Immature natural killer cell (primary cell): ENCODE measurements around the gene BAZ1B. TPM values are rescaled to one million over a fixed set of nuclear protein-coding genes. Genes with fewer than 3 reads are reported as not detected.
"Not testable (repeated sequence)": the region's sequence is repeated elsewhere in the genome, so short reads cannot be mapped to it uniquely, and the experiment has no call there.

Experiments
- DNase-seq, 3 donors: peaks; one replicate each; pipeline ENCODE4 v3.0.0; 2022; ENCODE audit warnings: mixed read lengths in 1 of 3
- H3K27ac Mint-ChIP-seq, 6 donors: one replicate each; pipeline ENCODE4 v1.8.0; 2020; ENCODE audit warnings: mixed read lengths in 6 of 6, mild to moderate bottlenecking in 5 of 6, inconsistent platforms in 4 of 6, moderate library complexity in 3 of 6
- H3K27me3 Mint-ChIP-seq, 3 donors: one replicate each; pipeline ENCODE4 v1.8.0; 2020 to 2021; ENCODE audit warnings: low read depth in 3 of 3, mild to moderate bottlenecking in 3 of 3, mixed read lengths in 3 of 3, moderate library complexity in 3 of 3, inconsistent platforms in 1 of 3
- H3K36me3 Mint-ChIP-seq, 3 donors: one replicate each; pipeline ENCODE4 v1.8.0; 2020; ENCODE audit warnings: mixed read lengths in 3 of 3, inconsistent platforms in 2 of 3, mild to moderate bottlenecking in 2 of 3
- H3K4me1 Mint-ChIP-seq, 2 donors: one replicate each; pipeline ENCODE4 v1.8.0; 2020; ENCODE audit warnings: inconsistent platforms in 2 of 2, mild to moderate bottlenecking in 2 of 2, mixed read lengths in 2 of 2, moderate library complexity in 1 of 2
- H3K4me3 Mint-ChIP-seq, 5 donors: one replicate each; pipeline ENCODE4 v1.8.0; 2020; ENCODE audit warnings: mild to moderate bottlenecking in 5 of 5, mixed read lengths in 5 of 5, inconsistent platforms in 3 of 5, moderate library complexity in 3 of 5
- H3K9me3 Mint-ChIP-seq, 6 donors: one replicate each; pipeline ENCODE4 v1.8.0; 2020; ENCODE audit warnings: mild to moderate bottlenecking in 6 of 6, mixed read lengths in 6 of 6, inconsistent platforms in 4 of 6, moderate library complexity in 3 of 6
- polyA plus RNA-seq, 3 donors: library from polyadenylated mRNA; unstranded; fragments of 300-500 nt; fragmentation: Illumina TruSeq; gene quantifications; one replicate each; pipeline ENCODE4 v1.2.3, GENCODE V29; 2021

The BAZ1B gene
- polyA plus RNA-seq, 3 donors from 2014 or later, result 3.6 to 23.4 (median 7.4) TPM

GRCh38 chr7:73557108-73557396, 35.0 kb upstream of the BAZ1B start:
- peak; percentile 92 to 95 (median 94) for DNase-seq
- Mint-ChIP-seq H3K9me3 (no peaks in the 10 kb centered on the region), H3K4me3 (peak overlapping the region; percentile 84 to 95 (median 90)), H3K36me3 (peaks cover 2 to 6% (median 4%) of the 10 kb centered on the region in 3 donors), H3K4me1 (peaks cover 35 to 37% of the 10 kb centered on the region in 2 donors), H3K27ac (peak overlapping the region; percentile 87 to 99 (median 94)), H3K27me3 (peaks cover 3 to 18% (median 4%) of the 10 kb centered on the region in 3 donors)

- Mint-ChIP-seq H3K9me3 (no peaks in the 10 kb centered on the region), H3K4me1 (peaks cover 36 to 40% of the 10 kb centered on the region in 2 donors), H3K36me3 (peaks cover 4 to 8% (median 6%) of the 10 kb centered on the region in 3 donors), H3K27ac (peak overlapping the region; percentile 87 to 95 (median 92)), H3K27me3 (peaks cover 3 to 18% (median 4%) of the 10 kb centered on the region in 3 donors), H3K4me3 (peak overlapping the region; percentile 84 to 95 (median 90))
- DNase-seq, result no peak
Measured at GRCh38 chr7:73556208-73557107, 34.4 kb upstream of the BAZ1B start.

GRCh38 chr7:73555411-73555982, 33.4 kb upstream of the BAZ1B start:
- Mint-ChIP-seq H3K9me3 (no peaks in the 10 kb centered on the region), H3K27me3 (peaks cover 3 to 18% (median 4%) of the 10 kb centered on the region in 3 donors), H3K27ac (peak overlapping the region; percentile 87 to 95 (median 92)), H3K4me1 (peaks cover 36 to 47% of the 10 kb centered on the region in 2 donors), H3K36me3 (peaks cover 4 to 12% (median 10%) of the 10 kb centered on the region in 3 donors), H3K4me3 (peak overlapping the region; percentile 84 to 95 (median 90))
- DNase-seq, result no peak

- H3K4me1 Mint-ChIP-seq, result peaks cover 39 to 62% of the 10 kb centered on the region in 2 donors
Measured at GRCh38 chr7:73550093-73550492, 28.0 kb upstream of the BAZ1B start.

GRCh38 chr7:73549176-73549575, 27.1 kb upstream of the BAZ1B start:
- no peak overlapping the region for H3K4me3 Mint-ChIP-seq
- H3K4me1 Mint-ChIP-seq, result peaks cover 31 to 59% of the 10 kb centered on the region in 2 donors
- peak overlapping the region in 3 of 6 donors; percentile 5 to 63 (median 40) for H3K27ac Mint-ChIP-seq
- DNase-seq, result no peak
- H3K36me3 Mint-ChIP-seq, result peaks cover 4 to 16% (median 12%) of the 10 kb centered on the region in 3 donors
- no peaks in the 10 kb centered on the region for H3K9me3 Mint-ChIP-seq
- H3K27me3 Mint-ChIP-seq, result no peaks in the 10 kb centered on the region

More at GRCh38 chr7:73550093-73550492, 28.0 kb upstream of the BAZ1B start:
- H3K27me3 Mint-ChIP-seq, DNase-seq, H3K4me3 Mint-ChIP-seq, H3K27ac Mint-ChIP-seq, H3K9me3 Mint-ChIP-seq: not testable (repeated sequence)
- peaks cover 4 to 13% (median 12%) of the 10 kb centered on the region in 3 donors for H3K36me3 Mint-ChIP-seq

GRCh38 chr7:73547841-73548240, 25.7 kb upstream of the BAZ1B start:
- H3K4me1 Mint-ChIP-seq, result peaks cover 34 to 59% of the 10 kb centered on the region in 2 donors
- no peak for DNase-seq
- no peaks in the 10 kb centered on the region for H3K27me3 Mint-ChIP-seq
- H3K4me3 Mint-ChIP-seq, result no peak overlapping the region
- H3K9me3 Mint-ChIP-seq, result no peaks in the 10 kb centered on the region
- H3K36me3 Mint-ChIP-seq, result peaks cover 4 to 16% (median 12%) of the 10 kb centered on the region in 3 donors
- H3K27ac Mint-ChIP-seq, result peak overlapping the region in 2 of 6 donors; percentile 32 to 39

- H3K27me3 Mint-ChIP-seq, result peaks cover 2 to 4% (median 3%) of the 10 kb centered on the region in 3 donors
- no peaks in the 10 kb centered on the region for H3K9me3 Mint-ChIP-seq
- no peak for DNase-seq
- peaks cover 8 to 27% (median 14%) of the 10 kb centered on the region in 3 donors for H3K36me3 Mint-ChIP-seq
- peaks cover 32 to 42% of the 10 kb centered on the region in 2 donors for H3K4me1 Mint-ChIP-seq
- peak overlapping the region in 1 of 6 donors; percentile 58 for H3K27ac Mint-ChIP-seq
- H3K4me3 Mint-ChIP-seq, result no peak overlapping the region
Measured at GRCh38 chr7:73544678-73545077, 22.6 kb upstream of the BAZ1B start.

- Mint-ChIP-seq H3K36me3 (peaks cover 14 to 44% (median 16%) of the 10 kb centered on the region in 3 donors), H3K4me1 (peaks cover 13 to 22% of the 10 kb centered on the region in 2 donors), H3K27ac (peak overlapping the region in 2 of 6 donors; percentile 39 to 70), H3K27me3 (peaks cover 3 to 6% (median 6%) of the 10 kb centered on the region in 3 donors), H3K9me3 (no peaks in the 10 kb centered on the region), H3K4me3 (no peak overlapping the region)
- DNase-seq, result no peak
Measured at GRCh38 chr7:73541722-73542121, 19.6 kb upstream of the BAZ1B start.

- Mint-ChIP-seq H3K36me3 (peaks cover 14 to 47% (median 19%) of the 10 kb centered on the region in 3 donors), H3K4me3 (no peak overlapping the region), H3K9me3 (no peaks in the 10 kb centered on the region), H3K4me1 (peaks cover 6 to 11% of the 10 kb centered on the region in 2 donors), H3K27me3 (peaks cover 3 to 8% (median 6%) of the 10 kb centered on the region in 3 donors), H3K27ac (no peak overlapping the region)
- DNase-seq, result no peak
Measured at GRCh38 chr7:73539709-73540108, 17.6 kb upstream of the BAZ1B start.

- DNase-seq, H3K4me3 Mint-ChIP-seq, H3K4me1 Mint-ChIP-seq, H3K27me3 Mint-ChIP-seq, H3K9me3 Mint-ChIP-seq: not testable (repeated sequence)
- Mint-ChIP-seq H3K36me3 (peaks cover 14 to 44% (median 19%) of the 10 kb centered on the region in 3 donors), H3K27ac (peak overlapping the region in 1 of 6 donors; percentile 76)
Measured at GRCh38 chr7:73538510-73538909, 16.4 kb upstream of the BAZ1B start.

- Mint-ChIP-seq H3K4me3 (no peak overlapping the region), H3K4me1 (peaks cover 0 to 2% of the 10 kb centered on the region in 2 donors), H3K9me3 (no peaks in the 10 kb centered on the region), H3K27ac (peak overlapping the region in 1 of 6 donors; percentile 50), H3K27me3 (peaks cover 2 to 7% (median 4%) of the 10 kb centered on the region in 3 donors), H3K36me3 (peaks cover 8 to 36% (median 15%) of the 10 kb centered on the region in 3 donors)
- no peak for DNase-seq
Measured at GRCh38 chr7:73537051-73537450, 15.0 kb upstream of the BAZ1B start.

- Mint-ChIP-seq H3K36me3 (peaks cover 8 to 31% (median 15%) of the 10 kb centered on the region in 3 donors), H3K4me1 (peaks cover 0 to 2% of the 10 kb centered on the region in 2 donors), H3K9me3 (no peaks in the 10 kb centered on the region), H3K27me3 (peaks cover 0 to 7% (median 4%) of the 10 kb centered on the region in 3 donors), H3K4me3 (no peak overlapping the region), H3K27ac (peak overlapping the region in 1 of 6 donors; percentile 50)
- no peak for DNase-seq
Measured at GRCh38 chr7:73536479-73536878, 14.4 kb upstream of the BAZ1B start.

- DNase-seq, H3K9me3 Mint-ChIP-seq, H3K27ac Mint-ChIP-seq, H3K4me3 Mint-ChIP-seq, H3K27me3 Mint-ChIP-seq, H3K4me1 Mint-ChIP-seq: not testable (repeated sequence)
- peaks cover 4 to 27% (median 11%) of the 10 kb centered on the region in 3 donors for H3K36me3 Mint-ChIP-seq
Measured at GRCh38 chr7:73535918-73536317, 13.8 kb upstream of the BAZ1B start.

GRCh38 chr7:73533742-73534141, 11.6 kb upstream of the BAZ1B start:
- peaks cover 4 to 19% (median 11%) of the 10 kb centered on the region in 3 donors for H3K36me3 Mint-ChIP-seq
- no peaks in the 10 kb centered on the region for H3K9me3 Mint-ChIP-seq
- peaks cover 0 to 6% (median 4%) of the 10 kb centered on the region in 3 donors for H3K27me3 Mint-ChIP-seq
- no peak overlapping the region for H3K4me3 Mint-ChIP-seq
- no peak for DNase-seq
- H3K4me1 Mint-ChIP-seq, result no peaks in the 10 kb centered on the region
- no peak overlapping the region for H3K27ac Mint-ChIP-seq
